Vagina (tissue), 2 donors: ENCODE measurements around the gene PPP3CA.

Experiments
- POLR2A ChIP-seq, 2 donors: fragments of 450-650 bp; IDR thresholded peaks; one replicate each; pipeline ENCODE4 v1.6.1; 2017; ENCODE audit warnings: antibody characterized with exemption in 2 of 2, mild to moderate bottlenecking in 2 of 2, moderate library complexity in 2 of 2
- POLR2AphosphoS5 ChIP-seq, 2 donors: sonication (generic); formaldehyde crosslinking; IDR thresholded peaks; one replicate each; pipeline ENCODE4 v1.9.0; 2017; ENCODE audit warnings: antibody characterized with exemption in 2 of 2, mild to moderate bottlenecking in 2 of 2, low read depth in 1 of 2; ENCODE audit not compliant: insufficient read depth in 1 of 2
- TF ChIP-seq, protein P1 (sequence below), 3 experiments: fragments of 450-650 bp in 2 of 3; fragments of 200-600 bp in 1 of 3; sonication (generic) in 1 of 3; IDR thresholded peaks; one replicate each; pipeline ENCODE4 v1.5.1; 2017 to 2019; ENCODE audit warnings: antibody characterized with exemption in 3 of 3, mild to moderate bottlenecking in 2 of 3, moderate library complexity in 2 of 3

- TF ChIP-seq, protein P1, sequence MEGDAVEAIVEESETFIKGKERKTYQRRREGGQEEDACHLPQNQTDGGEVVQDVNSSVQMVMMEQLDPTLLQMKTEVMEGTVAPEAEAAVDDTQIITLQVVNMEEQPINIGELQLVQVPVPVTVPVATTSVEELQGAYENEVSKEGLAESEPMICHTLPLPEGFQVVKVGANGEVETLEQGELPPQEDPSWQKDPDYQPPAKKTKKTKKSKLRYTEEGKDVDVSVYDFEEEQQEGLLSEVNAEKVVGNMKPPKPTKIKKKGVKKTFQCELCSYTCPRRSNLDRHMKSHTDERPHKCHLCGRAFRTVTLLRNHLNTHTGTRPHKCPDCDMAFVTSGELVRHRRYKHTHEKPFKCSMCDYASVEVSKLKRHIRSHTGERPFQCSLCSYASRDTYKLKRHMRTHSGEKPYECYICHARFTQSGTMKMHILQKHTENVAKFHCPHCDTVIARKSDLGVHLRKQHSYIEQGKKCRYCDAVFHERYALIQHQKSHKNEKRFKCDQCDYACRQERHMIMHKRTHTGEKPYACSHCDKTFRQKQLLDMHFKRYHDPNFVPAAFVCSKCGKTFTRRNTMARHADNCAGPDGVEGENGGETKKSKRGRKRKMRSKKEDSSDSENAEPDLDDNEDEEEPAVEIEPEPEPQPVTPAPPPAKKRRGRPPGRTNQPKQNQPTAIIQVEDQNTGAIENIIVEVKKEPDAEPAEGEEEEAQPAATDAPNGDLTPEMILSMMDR (IDR thresholded peaks at IDR 0.05): no peak
- no peak for TF ChIP-seq POLR2AphosphoS5 (IDR thresholded peaks at IDR 0.05; ENCODE audit: insufficient read depth in 1 of 2, low read depth in 1 of 2)
- no peak for TF ChIP-seq POLR2A (IDR thresholded peaks at IDR 0.05)
These were observed 150.0 kb downstream of the PPP3CA start for GRCh38 chr4:101197350-101197749.
